HepG2 (cell line): ENCODE measurements around the gene SCUBE1. TPM values are rescaled to one million over a fixed set of nuclear protein-coding genes. Genes with fewer than 3 reads are reported as not detected.
A peak's percentile ranks its signal among the peaks of the same experiment; 100 is the strongest.

ENCODE experiments used
- CAMTA2 ChIP-seq: sonication (generic); formaldehyde crosslinking; IDR thresholded peaks from 2 replicates; pipeline ENCODE4 v1.4.0; 2020; ENCODE audit warnings: mild to moderate bottlenecking, missing genetic modification reagents, borderline replicate concordance
- FOXP1 ChIP-seq, 2 experiments: fragments of 450-650 bp in 1 of 2; IDR thresholded peaks; 2 replicates each; pipeline ENCODE4 v1.6.1; 2017 to 2018; ENCODE audit warnings: antibody characterized with exemption in 1 of 2
- GABPA ChIP-seq, 2 experiments: IDR thresholded peaks; 2 replicates each; pipeline ENCODE4 v1.6.1; 2011 to 2016; ENCODE audit warnings: low read depth in 2 of 2, low read length in 1 of 2, missing biosample characterization in 1 of 2, missing genetic modification characterization in 1 of 2
- KDM5A ChIP-seq: fragments of 200-600 bp; sonication (generic); IDR thresholded peaks from 2 replicates; pipeline ENCODE4 v1.7.0; 2018; ENCODE audit warnings: antibody characterized with exemption, mild to moderate bottlenecking, low read length, borderline replicate concordance
- POGZ ChIP-seq: sonication (generic); formaldehyde crosslinking; IDR thresholded peaks from 2 replicates; pipeline ENCODE4 v1.4.0; 2020; ENCODE audit warnings: mild to moderate bottlenecking, missing genetic modification reagents
- SYNCRIP ChIP-seq: fragments of 200-400 bp; formaldehyde crosslinking; IDR thresholded peaks from 2 replicates; pipeline ENCODE4 v1.6.1; 2018; ENCODE audit warnings: mild to moderate bottlenecking, low read depth, low read length; ENCODE audit not compliant: insufficient read depth
- U2AF1 ChIP-seq: fragments of 200-400 bp; formaldehyde crosslinking; optimal IDR thresholded peaks from 2 replicates; pipeline ENCODE3; 2017; ENCODE audit warnings: mild to moderate bottlenecking, low read depth, low read length
- ZKSCAN1 ChIP-seq: fragments of 150-350 bp; IDR thresholded peaks from 2 replicates; pipeline ENCODE4 v1.6.1; 2014; ENCODE audit warnings: low read length
- ZNF124 ChIP-seq: sonication (generic); formaldehyde crosslinking; IDR thresholded peaks from 2 replicates; pipeline ENCODE4 v1.4.0; 2020; ENCODE audit warnings: missing genetic modification reagents
- ZNF562 ChIP-seq: sonication (generic); formaldehyde crosslinking; IDR thresholded peaks from 2 replicates; pipeline ENCODE4 v1.8.0; 2022; ENCODE audit warnings: missing genetic modification reagents, borderline replicate concordance
- ZNF564 ChIP-seq: sonication (generic); formaldehyde crosslinking; IDR thresholded peaks from 2 replicates; pipeline ENCODE4 v1.8.1; 2023; ENCODE audit warnings: mild to moderate bottlenecking, missing genetic modification reagents
- ZNF598 ChIP-seq: sonication (generic); formaldehyde crosslinking; IDR thresholded peaks from 2 replicates; pipeline ENCODE4 v1.5.1; 2020; ENCODE audit warnings: mild to moderate bottlenecking, missing genetic modification reagents, borderline replicate concordance
- polyA plus RNA-seq, 8 experiments: library from polyadenylated mRNA; depleted of rRNA in 3 of 8; stranded (reverse) in 7 of 8; unstranded in 1 of 8; fragments of >200 nt; fragmentation: Illumina TruSeq in 4 of 8; extraction: Trizol in 4 of 8; gene quantifications; 2 replicates each; pipeline versions ENCODE4 v1.2.1 to v1.2.3, GENCODE V29; 2011 to 2016; ENCODE audit warnings: low read depth in 4 of 8, missing spikeins in 1 of 8, mixed read lengths in 1 of 8; ENCODE audit not compliant: insufficient read depth in 1 of 8
- total RNA-seq, 5 experiments: library from RNA; depleted of rRNA; stranded (reverse); fragments of >200 nt; fragmentation: Illumina TruSeq; extraction: Trizol; gene quantifications; 2 replicates each; pipeline ENCODE4 v1.2.3, GENCODE V29; 2016; ENCODE audit warnings: low read depth in 1 of 5
- TF ChIP-seq, protein P1 (sequence below): sonication (generic); formaldehyde crosslinking; IDR thresholded peaks from 2 replicates; pipeline ENCODE4 v1.4.0; 2020; ENCODE audit warnings: missing genetic modification reagents
- TF ChIP-seq, protein P2 (sequence below): sonication (generic); formaldehyde crosslinking; IDR thresholded peaks from 2 replicates; pipeline ENCODE4 v1.4.0; 2020; ENCODE audit warnings: mild to moderate bottlenecking, missing genetic modification reagents
- TF ChIP-seq, protein P3 (sequence below): sonication (generic); formaldehyde crosslinking; IDR thresholded peaks from 2 replicates; pipeline ENCODE4 v1.9.0; 2021; ENCODE audit warnings: missing genetic modification reagents, mild to moderate bottlenecking, borderline replicate concordance
- TF ChIP-seq, protein P4 (sequence below): sonication (generic); formaldehyde crosslinking; IDR thresholded peaks from 2 replicates; pipeline ENCODE4 v1.8.1; 2023; ENCODE audit warnings: mild to moderate bottlenecking, missing genetic modification reagents, borderline replicate concordance

Gene SCUBE1
- total and polyA plus RNA-seq, 2 of the 13 experiments (the other 11 are each of a cell fraction or from before 2014, with no cell fraction given): under 0.01 to 0.05 TPM

DNA sequence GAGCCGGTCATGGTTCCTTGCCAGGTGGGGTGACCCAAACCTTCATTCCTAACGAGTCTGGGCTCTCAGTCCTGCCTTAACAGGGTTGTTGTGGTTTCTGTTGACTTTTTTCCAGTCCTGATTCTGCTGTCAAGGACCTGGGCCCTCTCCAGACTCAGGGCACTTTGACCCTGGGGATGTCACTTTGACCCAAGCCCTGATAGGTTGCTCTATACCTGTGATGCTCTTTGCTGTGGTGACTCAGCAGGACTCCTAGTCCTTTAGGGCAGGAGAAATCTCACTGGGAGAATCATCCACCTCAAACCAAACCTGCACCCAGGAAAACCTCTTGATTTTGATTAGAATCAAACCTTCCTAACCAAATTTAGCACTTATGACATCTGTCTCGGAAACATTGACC is 48.1 kb upstream of the SCUBE1 start (continued):
- TF ChIP-seq, protein P1, sequence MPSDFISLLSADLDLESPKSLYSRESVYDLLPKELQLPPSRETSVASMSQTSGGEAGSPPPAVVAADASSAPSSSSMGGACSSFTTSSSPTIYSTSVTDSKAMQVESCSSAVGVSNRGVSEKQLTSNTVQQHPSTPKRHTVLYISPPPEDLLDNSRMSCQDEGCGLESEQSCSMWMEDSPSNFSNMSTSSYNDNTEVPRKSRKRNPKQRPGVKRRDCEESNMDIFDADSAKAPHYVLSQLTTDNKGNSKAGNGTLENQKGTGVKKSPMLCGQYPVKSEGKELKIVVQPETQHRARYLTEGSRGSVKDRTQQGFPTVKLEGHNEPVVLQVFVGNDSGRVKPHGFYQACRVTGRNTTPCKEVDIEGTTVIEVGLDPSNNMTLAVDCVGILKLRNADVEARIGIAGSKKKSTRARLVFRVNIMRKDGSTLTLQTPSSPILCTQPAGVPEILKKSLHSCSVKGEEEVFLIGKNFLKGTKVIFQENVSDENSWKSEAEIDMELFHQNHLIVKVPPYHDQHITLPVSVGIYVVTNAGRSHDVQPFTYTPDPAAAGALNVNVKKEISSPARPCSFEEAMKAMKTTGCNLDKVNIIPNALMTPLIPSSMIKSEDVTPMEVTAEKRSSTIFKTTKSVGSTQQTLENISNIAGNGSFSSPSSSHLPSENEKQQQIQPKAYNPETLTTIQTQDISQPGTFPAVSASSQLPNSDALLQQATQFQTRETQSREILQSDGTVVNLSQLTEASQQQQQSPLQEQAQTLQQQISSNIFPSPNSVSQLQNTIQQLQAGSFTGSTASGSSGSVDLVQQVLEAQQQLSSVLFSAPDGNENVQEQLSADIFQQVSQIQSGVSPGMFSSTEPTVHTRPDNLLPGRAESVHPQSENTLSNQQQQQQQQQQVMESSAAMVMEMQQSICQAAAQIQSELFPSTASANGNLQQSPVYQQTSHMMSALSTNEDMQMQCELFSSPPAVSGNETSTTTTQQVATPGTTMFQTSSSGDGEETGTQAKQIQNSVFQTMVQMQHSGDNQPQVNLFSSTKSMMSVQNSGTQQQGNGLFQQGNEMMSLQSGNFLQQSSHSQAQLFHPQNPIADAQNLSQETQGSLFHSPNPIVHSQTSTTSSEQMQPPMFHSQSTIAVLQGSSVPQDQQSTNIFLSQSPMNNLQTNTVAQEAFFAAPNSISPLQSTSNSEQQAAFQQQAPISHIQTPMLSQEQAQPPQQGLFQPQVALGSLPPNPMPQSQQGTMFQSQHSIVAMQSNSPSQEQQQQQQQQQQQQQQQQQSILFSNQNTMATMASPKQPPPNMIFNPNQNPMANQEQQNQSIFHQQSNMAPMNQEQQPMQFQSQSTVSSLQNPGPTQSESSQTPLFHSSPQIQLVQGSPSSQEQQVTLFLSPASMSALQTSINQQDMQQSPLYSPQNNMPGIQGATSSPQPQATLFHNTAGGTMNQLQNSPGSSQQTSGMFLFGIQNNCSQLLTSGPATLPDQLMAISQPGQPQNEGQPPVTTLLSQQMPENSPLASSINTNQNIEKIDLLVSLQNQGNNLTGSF: no peak
- no peak for TF ChIP-seq KDM5A
- TF ChIP-seq, protein P2, sequence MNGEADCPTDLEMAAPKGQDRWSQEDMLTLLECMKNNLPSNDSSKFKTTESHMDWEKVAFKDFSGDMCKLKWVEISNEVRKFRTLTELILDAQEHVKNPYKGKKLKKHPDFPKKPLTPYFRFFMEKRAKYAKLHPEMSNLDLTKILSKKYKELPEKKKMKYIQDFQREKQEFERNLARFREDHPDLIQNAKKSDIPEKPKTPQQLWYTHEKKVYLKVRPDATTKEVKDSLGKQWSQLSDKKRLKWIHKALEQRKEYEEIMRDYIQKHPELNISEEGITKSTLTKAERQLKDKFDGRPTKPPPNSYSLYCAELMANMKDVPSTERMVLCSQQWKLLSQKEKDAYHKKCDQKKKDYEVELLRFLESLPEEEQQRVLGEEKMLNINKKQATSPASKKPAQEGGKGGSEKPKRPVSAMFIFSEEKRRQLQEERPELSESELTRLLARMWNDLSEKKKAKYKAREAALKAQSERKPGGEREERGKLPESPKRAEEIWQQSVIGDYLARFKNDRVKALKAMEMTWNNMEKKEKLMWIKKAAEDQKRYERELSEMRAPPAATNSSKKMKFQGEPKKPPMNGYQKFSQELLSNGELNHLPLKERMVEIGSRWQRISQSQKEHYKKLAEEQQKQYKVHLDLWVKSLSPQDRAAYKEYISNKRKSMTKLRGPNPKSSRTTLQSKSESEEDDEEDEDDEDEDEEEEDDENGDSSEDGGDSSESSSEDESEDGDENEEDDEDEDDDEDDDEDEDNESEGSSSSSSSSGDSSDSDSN (CRISPR knock-in tag): no peak
- TF ChIP-seq ZNF564: no peak
- no peak for TF ChIP-seq ZNF124 (CRISPR knock-in tag)
- TF ChIP-seq, protein P3, sequence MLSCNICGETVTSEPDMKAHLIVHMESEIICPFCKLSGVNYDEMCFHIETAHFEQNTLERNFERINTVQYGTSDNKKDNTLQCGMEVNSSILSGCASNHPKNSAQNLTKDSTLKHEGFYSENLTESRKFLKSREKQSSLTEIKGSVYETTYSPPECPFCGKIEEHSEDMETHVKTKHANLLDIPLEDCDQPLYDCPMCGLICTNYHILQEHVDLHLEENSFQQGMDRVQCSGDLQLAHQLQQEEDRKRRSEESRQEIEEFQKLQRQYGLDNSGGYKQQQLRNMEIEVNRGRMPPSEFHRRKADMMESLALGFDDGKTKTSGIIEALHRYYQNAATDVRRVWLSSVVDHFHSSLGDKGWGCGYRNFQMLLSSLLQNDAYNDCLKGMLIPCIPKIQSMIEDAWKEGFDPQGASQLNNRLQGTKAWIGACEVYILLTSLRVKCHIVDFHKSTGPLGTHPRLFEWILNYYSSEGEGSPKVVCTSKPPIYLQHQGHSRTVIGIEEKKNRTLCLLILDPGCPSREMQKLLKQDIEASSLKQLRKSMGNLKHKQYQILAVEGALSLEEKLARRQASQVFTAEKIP: no peak
- TF ChIP-seq GABPA (IDR thresholded peaks at IDR 0.05; ENCODE audit: low read depth, low read length): no peak
- TF ChIP-seq GABPA (CRISPR knock-in tag; IDR thresholded peaks at IDR 0.05; ENCODE audit: low read depth): no peak
- no peak for TF ChIP-seq ZNF598
- no peak for TF ChIP-seq CAMTA2 (CRISPR knock-in tag)
- no peak for TF ChIP-seq ZNF562 (CRISPR knock-in tag)
- TF ChIP-seq, protein P4, sequence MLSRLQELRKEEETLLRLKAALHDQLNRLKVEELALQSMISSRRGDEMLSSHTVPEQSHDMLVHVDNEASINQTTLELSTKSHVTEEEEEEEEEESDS: no peak
- no peak for TF ChIP-seq U2AF1
- TF ChIP-seq ZKSCAN1: no peak
- TF ChIP-seq SYNCRIP: no peak
- TF ChIP-seq POGZ (CRISPR knock-in tag): peak; percentile 45; the same call in 1 of the 2 replicates
- TF ChIP-seq FOXP1 (IDR thresholded peaks at IDR 0.05): no peak
- TF ChIP-seq FOXP1 (CRISPR knock-in tag; IDR thresholded peaks at IDR 0.05): no peak
